ENCODE results near the gene MKKS.
"Not testable (repeated sequence)": the region's sequence is repeated elsewhere in the genome, so short reads cannot be mapped to it uniquely, and the experiment has no call there.

MKKS gene

GRCh38 chr20:10412591-10413408 is 21.2 kb downstream of the MKKS start:
- DNase-seq (ENCODE audit: low read depth), result no peak

- no peak for DNase-seq (ENCODE audit: low read depth)
Measured at GRCh38 chr20:10411673-10412072, 22.3 kb downstream of the MKKS start.

- no peak for DNase-seq (ENCODE audit: low read depth)
Measured at GRCh38 chr20:10408108-10408813, 25.8 kb downstream of the MKKS start.

GRCh38 chr20:10404959-10405530 is 29.0 kb downstream of the MKKS start:
- no peak for DNase-seq (ENCODE audit: low read depth)

- DNase-seq (ENCODE audit: low read depth), result no peak
Measured at GRCh38 chr20:10404023-10404628, 29.9 kb downstream of the MKKS start.

- DNase-seq (ENCODE audit: low read depth), result no peak
Measured at GRCh38 chr20:10402938-10403608, 30.9 kb downstream of the MKKS start.

- DNase-seq (ENCODE audit: low read depth), result no peak
Measured at GRCh38 chr20:10398834-10399369, 35.1 kb downstream of the MKKS start.

GRCh38 chr20:10394752-10395151 is 39.3 kb downstream of the MKKS start:
- not testable (repeated sequence) for DNase-seq (ENCODE audit: low read depth)

- no peak for DNase-seq (ENCODE audit: low read depth)
Measured at GRCh38 chr20:10390709-10391108, 43.3 kb downstream of the MKKS start.

- no peak for DNase-seq (ENCODE audit: low read depth)
Measured at GRCh38 chr20:10388597-10388996, 45.4 kb downstream of the MKKS start.

GRCh38 chr20:10387686-10388085 is 46.3 kb downstream of the MKKS start:
- no peak for DNase-seq (ENCODE audit: low read depth)

- DNase-seq (ENCODE audit: low read depth), result no peak
Measured at GRCh38 chr20:10385850-10386544, 48.0 kb downstream of the MKKS start.

- no peak for DNase-seq (ENCODE audit: low read depth)
Measured at GRCh38 chr20:10381477-10381876, 52.5 kb downstream of the MKKS start.

GRCh38 chr20:10379761-10380160 is 54.3 kb downstream of the MKKS start:
- no peak for DNase-seq (ENCODE audit: low read depth)

GRCh38 chr20:10376270-10377075 is 57.5 kb downstream of the MKKS start:
- no peak for DNase-seq (ENCODE audit: low read depth)

- DNase-seq (ENCODE audit: low read depth), result no peak
Measured at GRCh38 chr20:10375191-10375590, 58.8 kb downstream of the MKKS start.

GRCh38 chr20:10374036-10374435 is 60.0 kb downstream of the MKKS start:
- no peak for DNase-seq (ENCODE audit: low read depth)

GRCh38 chr20:10371467-10371866 is 62.6 kb downstream of the MKKS start:
- DNase-seq (ENCODE audit: low read depth), result no peak

GRCh38 chr20:10370091-10370887 is 63.7 kb downstream of the MKKS start:
- no peak for DNase-seq (ENCODE audit: low read depth)

- DNase-seq (ENCODE audit: low read depth), result no peak
Measured at GRCh38 chr20:10369723-10370090, 64.3 kb downstream of the MKKS start.
